Neural cell (in vitro differentiated cells): ENCODE measurements around the gene NEXN.

Source experiments
- MXI1 ChIP-seq: fragments of 450-650 bp; conservative IDR thresholded peaks from 2 replicates; pipeline ENCODE4 v1.6.1; 2014; ENCODE audit warnings: antibody characterized with exemption, mild to moderate bottlenecking; ENCODE audit not compliant: poor library complexity, severe bottlenecking
- TF ChIP-seq, protein P1 (sequence below): fragments of 450-650 bp; IDR thresholded peaks from 2 replicates; pipeline ENCODE4 v1.5.1; 2014; ENCODE audit warnings: antibody characterized with exemption, mild to moderate bottlenecking, moderate library complexity; ENCODE audit not compliant: poor library complexity, severe bottlenecking

DNA sequence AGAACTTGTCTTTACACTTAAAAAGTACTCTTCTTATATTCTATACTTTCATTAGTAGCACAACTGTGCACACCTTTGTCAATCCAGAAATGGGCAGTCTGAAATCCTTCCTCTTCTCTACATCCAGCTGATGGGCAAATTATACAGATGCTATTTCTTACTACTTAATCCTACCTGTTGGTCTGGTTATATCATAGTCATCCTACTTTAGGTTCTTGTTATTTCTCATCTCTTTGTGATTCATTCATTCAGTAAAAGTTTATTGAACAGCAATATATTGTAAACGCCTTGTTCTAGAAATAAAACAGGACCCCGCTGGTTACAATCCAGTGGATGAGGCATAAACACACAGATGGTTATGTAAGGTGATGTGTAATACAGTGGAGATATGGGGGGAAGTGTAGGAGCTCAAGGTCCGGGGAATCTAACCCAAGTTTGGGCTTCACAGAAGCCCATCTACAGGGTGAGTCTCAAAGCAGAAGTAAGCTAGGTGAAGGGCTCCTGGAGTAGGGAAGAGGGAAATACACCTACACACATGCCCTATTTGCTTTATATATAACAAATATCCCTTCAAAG lies 102.3 kb downstream of the NEXN start:
- TF ChIP-seq, protein P1, sequence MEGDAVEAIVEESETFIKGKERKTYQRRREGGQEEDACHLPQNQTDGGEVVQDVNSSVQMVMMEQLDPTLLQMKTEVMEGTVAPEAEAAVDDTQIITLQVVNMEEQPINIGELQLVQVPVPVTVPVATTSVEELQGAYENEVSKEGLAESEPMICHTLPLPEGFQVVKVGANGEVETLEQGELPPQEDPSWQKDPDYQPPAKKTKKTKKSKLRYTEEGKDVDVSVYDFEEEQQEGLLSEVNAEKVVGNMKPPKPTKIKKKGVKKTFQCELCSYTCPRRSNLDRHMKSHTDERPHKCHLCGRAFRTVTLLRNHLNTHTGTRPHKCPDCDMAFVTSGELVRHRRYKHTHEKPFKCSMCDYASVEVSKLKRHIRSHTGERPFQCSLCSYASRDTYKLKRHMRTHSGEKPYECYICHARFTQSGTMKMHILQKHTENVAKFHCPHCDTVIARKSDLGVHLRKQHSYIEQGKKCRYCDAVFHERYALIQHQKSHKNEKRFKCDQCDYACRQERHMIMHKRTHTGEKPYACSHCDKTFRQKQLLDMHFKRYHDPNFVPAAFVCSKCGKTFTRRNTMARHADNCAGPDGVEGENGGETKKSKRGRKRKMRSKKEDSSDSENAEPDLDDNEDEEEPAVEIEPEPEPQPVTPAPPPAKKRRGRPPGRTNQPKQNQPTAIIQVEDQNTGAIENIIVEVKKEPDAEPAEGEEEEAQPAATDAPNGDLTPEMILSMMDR: no peak
- TF ChIP-seq MXI1: no peak
